Uterus (tissue), 4 donors: ENCODE results near the gene TMEM269. TPM values are rescaled to one million over a fixed set of nuclear protein-coding genes. Genes with fewer than 3 reads are reported as not detected.

ENCODE experiments used
- DNase-seq, 2 donors: peaks; one replicate each; pipeline ENCODE4 v3.0.0-alpha.2; 2019 to 2020
- H3K27ac ChIP-seq, 2 donors: fragments of 200-600 bp; sonication (generic); 1 replicate in 1 of 2; 2 replicates in 1 of 2; pipeline ENCODE4 v1.5.1; 2016 to 2018
- H3K27me3 ChIP-seq, 2 donors: fragments of 200-600 bp; sonication (generic); one replicate each; pipeline ENCODE4 v1.5.1; 2018 to 2019; ENCODE audit warnings: control low read depth in 1 of 2
- H3K36me3 ChIP-seq, 2 donors: fragments of 200-600 bp; sonication (generic); one replicate each; pipeline ENCODE4 v1.5.1; 2019; ENCODE audit warnings: control low read depth in 1 of 2
- H3K4me1 ChIP-seq, 2 donors: fragments of 200-600 bp; sonication (generic); one replicate each; pipeline ENCODE4 v1.5.1; 2018 to 2019; ENCODE audit warnings: control low read depth in 1 of 2
- H3K4me3 ChIP-seq, 2 donors: fragments of 200-600 bp; sonication (generic); 1 replicate in 1 of 2; 2 replicates in 1 of 2; pipeline ENCODE4 v1.5.1; 2018 to 2019; ENCODE audit warnings: mild to moderate bottlenecking in 1 of 2
- H3K9me3 ChIP-seq, 2 donors: fragments of 200-600 bp; sonication (generic); one replicate each; pipeline ENCODE4 v1.5.1; 2019; ENCODE audit warnings: control low read depth in 1 of 2
- CTCF ChIP-seq, 4 experiments: fragments of 200-600 bp in 2 of 4; fragments of 450-650 bp in 2 of 4; sonication (generic) in 2 of 4; IDR thresholded peaks; one replicate each; pipeline ENCODE4 v1.5.1; 2016 to 2019; ENCODE audit warnings: antibody characterized with exemption in 4 of 4, mild to moderate bottlenecking in 2 of 4, moderate library complexity in 1 of 4
- POLR2A ChIP-seq, 2 donors: fragments of 450-650 bp; IDR thresholded peaks; one replicate each; pipeline ENCODE4 v1.6.1; 2016; ENCODE audit warnings: antibody characterized with exemption in 2 of 2, mild to moderate bottlenecking in 1 of 2, moderate library complexity in 1 of 2
- intact Hi-C: fragments of 100-400 bp; cut with DNase I; formaldehyde crosslinking; loops from one replicate; pipeline ENCODE4 v1.15.1; 2023; ENCODE audit warnings: low total_unique reads
- total RNA-seq, 4 donors: library from RNA; depleted of rRNA in 3 of 4; stranded (reverse); fragments of >200 nt in 3 of 4; gene quantifications; one replicate each; pipeline versions ENCODE4 v1.1.0 to v1.2.4, GENCODE V29; 2014 to 2023
- donor health status: DM: yes; HTN: yes; CAD: no.

The TMEM269 gene
- total RNA-seq, 4 donors from 2014 or later = 0.07 to 1.1 TPM; not detected in 2

- no peak for TF ChIP-seq CTCF (IDR thresholded peaks at IDR 0.05)
- Histone ChIP-seq H3K4me1 (no peaks in the 10 kb centered on the region), H3K36me3 (no peaks in the 10 kb centered on the region), H3K4me3 (no peak overlapping the region), H3K27me3 (no peaks in the 10 kb centered on the region), H3K27ac (no peak overlapping the region), H3K9me3 (no peaks in the 10 kb centered on the region)
- DNase-seq = no peak
- intact Hi-C loops = no loop called here
These were observed 56.8 kb downstream of the TMEM269 start for GRCh38 chr1:42841440-42842147.

GRCh38 chr1:42844592-42845140, 59.9 kb downstream of the TMEM269 start:
- Histone ChIP-seq H3K27ac (no peak overlapping the region), H3K36me3 (no peaks in the 10 kb centered on the region), H3K27me3 (no peaks in the 10 kb centered on the region), H3K9me3 (no peaks in the 10 kb centered on the region), H3K4me3 (no peak overlapping the region), H3K4me1 (no peaks in the 10 kb centered on the region)
- TF ChIP-seq POLR2A (IDR thresholded peaks at IDR 0.05) (no peak), CTCF (IDR thresholded peaks at IDR 0.05) (no peak)
- intact Hi-C loops = no loop called here
- DNase-seq = no peak

GRCh38 chr1:42845193-42845592, 60.4 kb downstream of the TMEM269 start:
- TF ChIP-seq POLR2A (IDR thresholded peaks at IDR 0.05) (no peak), CTCF (IDR thresholded peaks at IDR 0.05) (no peak)
- no peaks in the 10 kb centered on the region for H3K36me3 ChIP-seq
- intact Hi-C loops = no loop called here
- no peaks in the 10 kb centered on the region for H3K4me1 ChIP-seq
- no peak overlapping the region for H3K27ac ChIP-seq
- no peak for DNase-seq
- no peaks in the 10 kb centered on the region for H3K9me3 ChIP-seq
- no peaks in the 10 kb centered on the region for H3K27me3 ChIP-seq
- no peak overlapping the region for H3K4me3 ChIP-seq

GRCh38 chr1:42845866-42846256, 61.1 kb downstream of the TMEM269 start:
- Histone ChIP-seq H3K9me3 (no peaks in the 10 kb centered on the region), H3K27me3 (no peaks in the 10 kb centered on the region), H3K4me1 (no peaks in the 10 kb centered on the region), H3K4me3 (peak overlapping the region; percentile 97 to 99), H3K36me3 (no peaks in the 10 kb centered on the region), H3K27ac (peak overlapping the region; percentile 61 to 94)
- intact Hi-C loops = no loop called here
- TF ChIP-seq POLR2A (IDR thresholded peaks at IDR 0.05) (no peak), CTCF (IDR thresholded peaks at IDR 0.05) (no peak)
- DNase-seq = no peak

- peak within 1 kb of the TSS; percentile 97 to 99 for H3K4me3 ChIP-seq
- H3K4me1 ChIP-seq = no peaks in the 10 kb centered on the region
- DNase-seq = peak; percentile 92 to 96
- H3K27me3 ChIP-seq = no peaks in the 10 kb centered on the region
- intact Hi-C loops = no loop called here
- peak within 1 kb of the TSS; percentile 92 to 94 for H3K27ac ChIP-seq
- H3K36me3 ChIP-seq = no peaks in the 10 kb centered on the region
- peak; percentile 49 to 61 (median 52) for TF ChIP-seq CTCF (IDR thresholded peaks at IDR 0.05)
- TF ChIP-seq POLR2A (IDR thresholded peaks at IDR 0.05) = peak; percentile 51 to 74
- no peaks in the 10 kb centered on the region for H3K9me3 ChIP-seq
These were observed 61.7 kb downstream of the TMEM269 start, which contains the start of gene ZNF691 for GRCh38 chr1:42846257-42847110. Gene ZNF691 (plus strand): TSS chr1:42846613. CDS start chr1:42849659, 3,046 bp downstream.
